Neural cell (in vitro differentiated cells): ENCODE data around the gene PTPN22. TPM values are rescaled to one million over a fixed set of nuclear protein-coding genes. Genes with fewer than 3 reads are reported as not detected.

Source experiments
- H2AFZ ChIP-seq: fragments of 200-600, 300-800 bp; sonication (generic), shearing (Covaris generic); 2 replicates; pipeline ENCODE4 v1.6.0; 2014; ENCODE audit warnings: low read depth, mild to moderate bottlenecking, antibody characterized with exemption, low read length, moderate library complexity
- H3F3A ChIP-seq: fragments of 200-600 bp; shearing (Covaris generic); 2 replicates; pipeline ENCODE4 v1.6.1; 2016; ENCODE audit warnings: mild to moderate bottlenecking, moderate library complexity, mixed read lengths, antibody characterized with exemption, low read length; ENCODE audit not compliant: insufficient read depth, poor library complexity, severe bottlenecking
- H3K27ac ChIP-seq: fragments of 200-600, 300-800 bp; sonication (generic), shearing (Covaris generic); 2 replicates; pipeline ENCODE4 v1.5.1; 2014; ENCODE audit warnings: mild to moderate bottlenecking, low read length, moderate library complexity
- H3K27me3 ChIP-seq: fragments of 300-800, 200-600 bp; sonication (generic), shearing (Covaris generic); 2 replicates; pipeline ENCODE4 v1.6.0; 2014; ENCODE audit warnings: mild to moderate bottlenecking, low read depth, low read length, moderate library complexity; ENCODE audit not compliant: insufficient read depth
- H3K36me3 ChIP-seq: fragments of 300-800, 200-600 bp; sonication (generic), shearing (Covaris generic); 2 replicates; pipeline ENCODE4 v1.5.1; 2014; ENCODE audit warnings: mild to moderate bottlenecking, antibody characterized with exemption, low read length, moderate library complexity; ENCODE audit not compliant: insufficient read depth
- H3K4me2 ChIP-seq: fragments of 300-800, 200-600 bp; sonication (generic), shearing (Covaris generic); 2 replicates; pipeline ENCODE4 v1.6.0; 2014; ENCODE audit warnings: mild to moderate bottlenecking, low read length
- H3K4me3 ChIP-seq: fragments of 300-800, 200-600 bp; sonication (generic), shearing (Covaris generic); 2 replicates; pipeline ENCODE4 v1.5.1; 2014; ENCODE audit warnings: mild to moderate bottlenecking, low read length, moderate library complexity
- H3K79me2 ChIP-seq: fragments of 200-600 bp; shearing (Covaris generic); replicated peaks from 2 replicates; pipeline ENCODE4 v1.6.0; 2014; ENCODE audit warnings: mild to moderate bottlenecking, low read length, moderate library complexity; ENCODE audit not compliant: insufficient read depth
- H3K9ac ChIP-seq: fragments of 300-800, 200-600 bp; sonication (generic), shearing (Covaris generic); 2 replicates; pipeline ENCODE4 v1.6.1; 2016; ENCODE audit warnings: mild to moderate bottlenecking, low read length, mixed read lengths
- H3K9me2 ChIP-seq: fragments of 200-600 bp; shearing (Covaris generic); 2 replicates; pipeline ENCODE4 v1.6.1; 2016; ENCODE audit warnings: mild to moderate bottlenecking, low read length, mixed read lengths; ENCODE audit not compliant: insufficient read depth
- H3K9me3 ChIP-seq: fragments of 200-600, 300-800 bp; sonication (generic), shearing (Covaris generic); 2 replicates; pipeline ENCODE4 v1.6.1; 2016; ENCODE audit warnings: mild to moderate bottlenecking, mixed run types, low read length, moderate library complexity, mixed read lengths
- H4K20me1 ChIP-seq: fragments of 200-600 bp; shearing (Covaris generic); 2 replicates; pipeline ENCODE4 v1.6.1; 2016; ENCODE audit warnings: mild to moderate bottlenecking, mixed run types; ENCODE audit not compliant: insufficient read depth
- EP300 ChIP-seq: fragments of 450-650 bp; conservative IDR thresholded peaks from 2 replicates; pipeline ENCODE4 v1.6.1; 2014; ENCODE audit warnings: antibody characterized with exemption, mild to moderate bottlenecking, moderate library complexity; ENCODE audit not compliant: poor library complexity, severe bottlenecking
- EZH2 ChIP-seq: fragments of 200-600, 300-800 bp; shearing (Covaris generic), sonication (generic); IDR thresholded peaks from 2 replicates; pipeline ENCODE4 v1.6.1; 2014; ENCODE audit warnings: antibody characterized with exemption, low read length, borderline replicate concordance, mild to moderate bottlenecking; ENCODE audit not compliant: insufficient read depth, poor library complexity, severe bottlenecking
- MXI1 ChIP-seq: fragments of 450-650 bp; conservative IDR thresholded peaks from 2 replicates; pipeline ENCODE4 v1.6.1; 2014; ENCODE audit warnings: antibody characterized with exemption, mild to moderate bottlenecking; ENCODE audit not compliant: poor library complexity, severe bottlenecking
- POLR2AphosphoS5 ChIP-seq: IDR thresholded peaks from 2 replicates; pipeline ENCODE4 v1.6.1; 2012
- RAD21 ChIP-seq: fragments of 450-650 bp; conservative IDR thresholded peaks from 2 replicates; pipeline ENCODE4 v1.6.1; 2014; ENCODE audit warnings: antibody characterized with exemption, mild to moderate bottlenecking, moderate library complexity
- SMC3 ChIP-seq: fragments of 450-650 bp; conservative IDR thresholded peaks from 2 replicates; pipeline ENCODE4 v1.6.1; 2014; ENCODE audit warnings: antibody characterized with exemption, mild to moderate bottlenecking, moderate library complexity; ENCODE audit not compliant: poor library complexity
- TAF1 ChIP-seq: IDR thresholded peaks from 2 replicates; pipeline ENCODE4 v1.6.1; 2012; ENCODE audit warnings: low read depth
- polyA plus RNA-seq: library from polyadenylated mRNA; depleted of rRNA; stranded (reverse); fragments of >200 nt; gene quantifications from 2 replicates; pipeline ENCODE4 v1.2.3, GENCODE V29; 2014
- TF ChIP-seq, protein P1 (sequence below): IDR thresholded peaks from 2 replicates; pipeline ENCODE4 v1.6.1; 2012; ENCODE audit warnings: borderline replicate concordance
- TF ChIP-seq, protein P2 (sequence below): fragments of 450-650 bp; IDR thresholded peaks from 2 replicates; pipeline ENCODE4 v1.5.1; 2014; ENCODE audit warnings: antibody characterized with exemption, mild to moderate bottlenecking, moderate library complexity; ENCODE audit not compliant: poor library complexity, severe bottlenecking

PTPN22 gene
- polyA plus RNA-seq, 1 donor from 2014 or later = 0.92 TPM

DNA sequence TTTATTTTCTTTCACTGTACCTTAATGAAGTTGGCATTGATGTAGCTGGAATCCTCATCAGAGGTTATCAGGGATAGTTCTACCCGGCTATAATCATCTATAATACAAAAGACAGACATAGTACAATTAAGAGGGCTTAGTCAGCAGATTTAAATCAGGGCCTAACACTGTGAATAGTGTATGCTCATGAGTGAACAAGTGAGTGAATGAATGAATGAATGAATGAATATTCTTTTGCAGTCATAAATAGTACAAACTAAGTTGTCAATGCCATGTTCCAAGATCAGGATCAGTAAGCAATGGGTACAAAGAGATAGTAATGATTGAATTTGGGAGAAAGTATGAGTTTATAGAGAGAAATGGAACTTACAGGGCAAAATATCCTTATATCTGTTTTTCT lies 12.5 kb downstream of the PTPN22 start:
- Histone ChIP-seq H3K27me3 (no peaks in the 10 kb centered on the region), H3F3A (no peaks in the 10 kb centered on the region), H3K27ac (no peak overlapping the region), H3K79me2 (no peaks in the 10 kb centered on the region), H2AFZ (no peak overlapping the region), H4K20me1 (no peaks in the 10 kb centered on the region), H3K9me3 (no peaks in the 10 kb centered on the region), H3K4me3 (no peak overlapping the region), H3K9ac (no peak overlapping the region), H3K36me3 (no peaks in the 10 kb centered on the region), H3K9me2 (no peaks in the 10 kb centered on the region), H3K4me2 (no peak overlapping the region)
- TF ChIP-seq, protein P1, sequence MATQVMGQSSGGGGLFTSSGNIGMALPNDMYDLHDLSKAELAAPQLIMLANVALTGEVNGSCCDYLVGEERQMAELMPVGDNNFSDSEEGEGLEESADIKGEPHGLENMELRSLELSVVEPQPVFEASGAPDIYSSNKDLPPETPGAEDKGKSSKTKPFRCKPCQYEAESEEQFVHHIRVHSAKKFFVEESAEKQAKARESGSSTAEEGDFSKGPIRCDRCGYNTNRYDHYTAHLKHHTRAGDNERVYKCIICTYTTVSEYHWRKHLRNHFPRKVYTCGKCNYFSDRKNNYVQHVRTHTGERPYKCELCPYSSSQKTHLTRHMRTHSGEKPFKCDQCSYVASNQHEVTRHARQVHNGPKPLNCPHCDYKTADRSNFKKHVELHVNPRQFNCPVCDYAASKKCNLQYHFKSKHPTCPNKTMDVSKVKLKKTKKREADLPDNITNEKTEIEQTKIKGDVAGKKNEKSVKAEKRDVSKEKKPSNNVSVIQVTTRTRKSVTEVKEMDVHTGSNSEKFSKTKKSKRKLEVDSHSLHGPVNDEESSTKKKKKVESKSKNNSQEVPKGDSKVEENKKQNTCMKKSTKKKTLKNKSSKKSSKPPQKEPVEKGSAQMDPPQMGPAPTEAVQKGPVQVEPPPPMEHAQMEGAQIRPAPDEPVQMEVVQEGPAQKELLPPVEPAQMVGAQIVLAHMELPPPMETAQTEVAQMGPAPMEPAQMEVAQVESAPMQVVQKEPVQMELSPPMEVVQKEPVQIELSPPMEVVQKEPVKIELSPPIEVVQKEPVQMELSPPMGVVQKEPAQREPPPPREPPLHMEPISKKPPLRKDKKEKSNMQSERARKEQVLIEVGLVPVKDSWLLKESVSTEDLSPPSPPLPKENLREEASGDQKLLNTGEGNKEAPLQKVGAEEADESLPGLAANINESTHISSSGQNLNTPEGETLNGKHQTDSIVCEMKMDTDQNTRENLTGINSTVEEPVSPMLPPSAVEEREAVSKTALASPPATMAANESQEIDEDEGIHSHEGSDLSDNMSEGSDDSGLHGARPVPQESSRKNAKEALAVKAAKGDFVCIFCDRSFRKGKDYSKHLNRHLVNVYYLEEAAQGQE = no peak
- TF ChIP-seq RAD21 (no peak), EZH2 (no peak), POLR2AphosphoS5 (no peak), TAF1 (no peak), MXI1 (no peak), EP300 (no peak), SMC3 (no peak)
- TF ChIP-seq, protein P2, sequence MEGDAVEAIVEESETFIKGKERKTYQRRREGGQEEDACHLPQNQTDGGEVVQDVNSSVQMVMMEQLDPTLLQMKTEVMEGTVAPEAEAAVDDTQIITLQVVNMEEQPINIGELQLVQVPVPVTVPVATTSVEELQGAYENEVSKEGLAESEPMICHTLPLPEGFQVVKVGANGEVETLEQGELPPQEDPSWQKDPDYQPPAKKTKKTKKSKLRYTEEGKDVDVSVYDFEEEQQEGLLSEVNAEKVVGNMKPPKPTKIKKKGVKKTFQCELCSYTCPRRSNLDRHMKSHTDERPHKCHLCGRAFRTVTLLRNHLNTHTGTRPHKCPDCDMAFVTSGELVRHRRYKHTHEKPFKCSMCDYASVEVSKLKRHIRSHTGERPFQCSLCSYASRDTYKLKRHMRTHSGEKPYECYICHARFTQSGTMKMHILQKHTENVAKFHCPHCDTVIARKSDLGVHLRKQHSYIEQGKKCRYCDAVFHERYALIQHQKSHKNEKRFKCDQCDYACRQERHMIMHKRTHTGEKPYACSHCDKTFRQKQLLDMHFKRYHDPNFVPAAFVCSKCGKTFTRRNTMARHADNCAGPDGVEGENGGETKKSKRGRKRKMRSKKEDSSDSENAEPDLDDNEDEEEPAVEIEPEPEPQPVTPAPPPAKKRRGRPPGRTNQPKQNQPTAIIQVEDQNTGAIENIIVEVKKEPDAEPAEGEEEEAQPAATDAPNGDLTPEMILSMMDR = no peak

DNA sequence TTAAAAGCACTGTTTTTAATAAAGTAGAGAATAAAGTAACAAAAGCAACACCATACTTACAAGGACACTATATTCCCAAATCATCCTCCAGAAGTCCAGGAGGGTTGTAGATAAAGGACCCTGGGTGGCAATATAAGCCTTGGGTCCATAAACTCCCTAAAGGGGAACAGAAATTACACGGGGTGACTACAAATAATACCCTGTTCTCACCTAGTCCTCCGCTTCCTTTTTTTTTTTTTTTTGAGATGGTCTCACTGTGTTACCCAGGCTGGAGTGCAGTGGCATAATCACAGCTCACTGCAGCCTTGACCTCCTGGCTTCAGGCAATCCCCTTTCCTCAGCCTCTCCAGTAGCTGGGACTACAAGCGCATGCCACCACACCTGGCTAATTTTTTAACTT lies 13.1 kb downstream of the PTPN22 start:
- H2AFZ ChIP-seq = no peak overlapping the region

More for the DNA sequence above, 13.1 kb downstream of the PTPN22 start:
- H3K79me2 ChIP-seq = no peaks in the 10 kb centered on the region
- H3F3A ChIP-seq = no peaks in the 10 kb centered on the region
- H3K27me3 ChIP-seq = no peaks in the 10 kb centered on the region
- no peaks in the 10 kb centered on the region for H3K9me2 ChIP-seq
- H3K27ac ChIP-seq = no peak overlapping the region
- no peaks in the 10 kb centered on the region for H3K36me3 ChIP-seq
- no peaks in the 10 kb centered on the region for H3K9me3 ChIP-seq
- no peak overlapping the region for H3K9ac ChIP-seq
- H3K4me3 ChIP-seq = no peak overlapping the region
- TF ChIP-seq, protein P1 = no peak
- no peak for TF ChIP-seq TAF1
- no peak for TF ChIP-seq POLR2AphosphoS5
- TF ChIP-seq MXI1 = no peak
- no peak for TF ChIP-seq RAD21
- TF ChIP-seq, protein P2 = no peak
- no peak for TF ChIP-seq EZH2
- no peak for TF ChIP-seq SMC3
- TF ChIP-seq EP300 = no peak
- H3K4me2 ChIP-seq = no peak overlapping the region
- H4K20me1 ChIP-seq = no peaks in the 10 kb centered on the region
